Right renal cortex interstitium (tissue), 3 donors: ENCODE data around the gene CTBP1. TPM values are rescaled to one million over a fixed set of nuclear protein-coding genes. Genes with fewer than 3 reads are reported as not detected.

ENCODE experiments used
- DNase-seq, 3 donors: peaks; one replicate each; pipeline ENCODE4 v3.0.0-alpha.2; 2013; ENCODE audit warnings: low read depth in 3 of 3, low spot score in 2 of 3
- polyA plus RNA-seq, 3 donors: library from polyadenylated mRNA; unstranded; fragments of 120-200 nt; gene quantifications; one replicate each; pipeline ENCODE4 v1.2.1, GENCODE V29; 2013; ENCODE audit not compliant: insufficient read length in 3 of 3

Gene CTBP1
- polyA plus RNA-seq, 3 donors: 98.0 to 118 (median 107) TPM

DNA sequence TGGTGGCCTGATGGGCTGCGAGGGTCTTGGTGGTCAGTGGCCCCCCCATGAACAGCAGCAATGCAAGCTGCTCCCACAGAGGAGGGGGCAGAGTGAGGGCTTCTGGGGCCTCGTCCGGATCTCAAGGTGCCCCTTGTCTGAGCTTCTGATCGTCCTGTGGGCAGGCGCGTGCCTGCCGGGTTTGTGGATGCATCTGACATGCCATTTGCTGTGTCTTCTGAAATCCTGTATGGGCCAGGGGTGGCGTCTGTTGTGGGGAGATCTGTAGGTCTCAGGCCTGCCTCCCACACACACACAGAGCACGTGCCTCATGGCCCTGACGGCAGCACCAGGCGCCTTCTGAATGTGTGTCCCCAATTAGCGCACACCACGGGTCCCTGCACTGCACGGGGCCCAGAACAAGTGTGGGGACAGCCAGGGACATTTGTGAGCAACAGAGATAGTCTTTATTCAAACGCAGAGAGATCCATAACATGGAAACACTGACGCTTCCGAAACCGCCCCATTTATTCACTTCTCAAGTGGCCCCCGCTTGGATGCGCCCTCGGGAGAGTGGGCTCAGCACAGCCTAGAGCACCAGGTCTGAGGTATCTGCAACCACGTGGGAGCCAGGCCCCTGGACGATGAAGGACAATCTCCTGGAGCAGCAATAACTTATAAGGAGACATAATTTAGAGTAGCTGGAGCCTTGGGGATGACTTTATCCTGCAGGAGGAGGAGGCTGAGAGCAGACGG is 82.3 kb downstream of the CTBP1 start:
- no peak for DNase-seq

DNA sequence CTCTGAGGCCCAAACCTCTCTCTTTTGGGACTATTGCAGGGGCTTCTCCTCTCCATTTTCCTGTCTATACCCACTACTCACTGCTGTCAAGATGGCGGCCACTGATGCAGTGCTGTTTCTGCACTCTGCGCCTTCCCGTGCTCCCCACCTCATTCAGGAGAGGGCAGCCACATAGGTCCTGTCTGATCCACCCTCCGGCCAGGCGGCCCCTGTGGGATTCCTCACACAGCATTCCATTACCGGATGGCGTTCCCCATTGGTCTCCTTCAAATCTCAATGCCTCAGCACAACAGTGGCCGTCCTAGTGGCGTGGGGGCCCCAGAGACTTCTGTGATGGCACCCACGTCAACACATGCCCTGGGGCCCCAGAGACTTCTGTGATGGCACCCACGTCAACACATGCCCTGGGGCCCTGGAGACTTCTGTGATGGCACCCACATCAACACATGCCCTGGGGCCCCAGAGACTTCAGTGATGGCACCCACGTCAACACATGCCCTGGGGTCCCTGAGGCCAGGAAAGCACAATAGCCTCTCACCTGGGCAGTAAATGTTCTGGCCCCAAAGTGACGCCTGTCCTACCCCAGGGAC is 83.9 kb downstream of the CTBP1 start:
- no peak for DNase-seq

DNA sequence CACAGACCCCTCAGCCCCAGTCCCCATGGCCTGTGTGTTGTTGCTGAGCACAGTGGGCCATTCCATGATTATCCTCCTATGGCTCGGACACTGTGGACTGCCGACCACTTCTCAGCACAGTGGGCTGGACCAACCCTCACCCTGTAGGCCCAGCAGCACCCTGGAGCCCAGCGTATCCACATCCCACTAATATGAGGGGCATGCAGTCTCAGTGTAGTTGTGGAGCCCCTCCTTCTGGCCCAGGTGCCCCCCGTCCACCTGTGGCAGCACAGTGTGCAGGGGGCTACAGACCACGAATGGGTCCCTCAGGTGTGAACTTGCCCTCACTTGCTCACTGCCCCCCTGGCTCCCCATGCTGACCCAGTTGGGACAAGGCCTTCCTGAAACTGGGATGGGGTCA is 84.5 kb downstream of the CTBP1 start:
- DNase-seq: no peak

DNA sequence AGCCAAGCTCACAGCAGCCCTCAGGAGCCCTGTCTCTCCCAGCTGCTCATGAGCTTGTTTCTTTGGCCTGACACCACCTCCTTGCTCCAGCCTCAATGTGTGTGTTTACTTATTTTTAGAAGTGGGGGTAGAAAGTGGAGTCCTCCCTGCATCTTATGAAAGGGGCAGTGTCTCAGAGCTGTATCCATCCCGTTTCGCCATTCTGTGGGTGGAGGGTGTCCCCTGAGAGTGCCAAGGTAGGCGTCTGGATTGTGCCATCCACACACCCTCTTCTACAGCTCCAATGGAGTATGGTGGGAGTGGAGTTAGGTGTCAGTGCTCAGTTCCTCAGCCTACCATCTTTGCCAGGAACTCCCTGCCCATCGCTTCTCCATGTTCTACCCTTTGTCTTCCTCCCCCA is 84.9 kb downstream of the CTBP1 start:
- no peak for DNase-seq

Other genes with a start within 250 kb of the CTBP1 start
- 10 to 100 TPM; 33.4 to 41.1 (median 36.0) TPM for gene FGFRL1, start 237.5 kb downstream of the CTBP1 start, polyA plus RNA-seq
- 10 to 100 TPM; 11.3 to 14.9 (median 11.5) TPM for gene RNF212, start 135.6 kb downstream of the CTBP1 start, polyA plus RNA-seq
- gene SPON2, start 76.5 kb downstream of the CTBP1 start, polyA plus RNA-seq: 1 to 10 TPM; 5.8 to 8.1 (median 6.9) TPM
- gene MAEA, start 40.8 kb upstream of the CTBP1 start, polyA plus RNA-seq: 10 to 100 TPM; 58.5 to 58.6 (median 58.6) TPM
- gene UVSSA, start 98.1 kb upstream of the CTBP1 start, polyA plus RNA-seq: 1 to 10 TPM; 5.5 to 6.5 (median 6.0) TPM
- gene NKX1-1, start 157.3 kb upstream of the CTBP1 start, polyA plus RNA-seq: not detected